PC-9 (cell line): ENCODE measurements around the gene CD2BP2.

Experiments used
- CTCF ChIP-seq: fragments of 200-600 bp; sonication (generic); conservative IDR thresholded peaks from 2 replicates; pipeline ENCODE4 v1.6.1; 2017; ENCODE audit warnings: mixed run types, antibody characterized with exemption, mild to moderate bottlenecking, moderate library complexity
- EZH2 ChIP-seq: fragments of 200-600 bp; sonication (generic); IDR thresholded peaks from 2 replicates; pipeline ENCODE4 v1.8.0; 2017; ENCODE audit warnings: antibody characterized with exemption, low read depth

- TF ChIP-seq EZH2 (no peak), CTCF (no peak)
Observed at GRCh38 chr16:30382111-30382881, 27.2 kb upstream of the CD2BP2 start, which contains the start of gene SEPTIN1.
